H1 (cell line): ENCODE measurements around the gene MFNG. TPM values are rescaled to one million over a fixed set of nuclear protein-coding genes. Genes with fewer than 3 reads are reported as not detected.

Experiments
- CTCF ChIA-PET: fragments of 300-600 bp; sonication (Branson Sonifier 250); formaldehyde crosslinking; loops from one replicate; lab custom pipeline; 2021; ENCODE audit not compliant: partially characterized antibody; lab: Charles Lee
- POLR2A ChIA-PET: fragments of 300-600 bp; sonication (Branson Sonifier 250); formaldehyde crosslinking; loops from one replicate; lab custom pipeline; 2021; ENCODE audit warnings: inconsistent platforms; ENCODE audit not compliant: partially characterized antibody; lab: Charles Lee
- DNase-seq, 2 experiments: peaks; one replicate each; pipeline versions ENCODE4 v3.0.0 to v3.0.0-alpha.2; 2010 to 2022; ENCODE audit warnings: low spot score in 2 of 2, low read depth in 1 of 2, mixed read lengths in 1 of 2
- FAIRE-seq: peaks from 2 replicates; lab custom pipeline; 2011; peaks lifted over from hg19 to GRCh38; lab: Jason Lieb, UNC
- H2AFZ ChIP-seq: 2 replicates; pipeline ENCODE4 v1.8.1; 2012; ENCODE audit warnings: low read length, inconsistent platforms
- H2AK5ac ChIP-seq: 2 replicates; pipeline ENCODE4 v1.6.1; 2013; ENCODE audit warnings: low read depth, low read length
- H2BK120ac ChIP-seq: replicated peaks from 2 replicates; pipeline ENCODE3; 2013; ENCODE audit warnings: low read depth, low read length, inconsistent platforms
- H2BK12ac ChIP-seq: 2 replicates; pipeline ENCODE4 v1.6.1; 2013; ENCODE audit warnings: low read depth, low read length
- H2BK15ac ChIP-seq: 2 replicates; pipeline ENCODE4 v1.6.1; 2013; ENCODE audit warnings: low read length
- H2BK20ac ChIP-seq: 2 replicates; pipeline ENCODE4 v1.6.1; 2013; ENCODE audit warnings: low read length
- H2BK5ac ChIP-seq: 2 replicates; pipeline ENCODE4 v1.6.1; 2013; ENCODE audit warnings: low read depth, low read length
- H3K14ac ChIP-seq: 2 replicates; pipeline ENCODE4 v1.6.1; 2013; ENCODE audit warnings: inconsistent platforms; ENCODE audit not compliant: insufficient read length
- H3K18ac ChIP-seq: 2 replicates; pipeline ENCODE4 v1.6.1; 2013; ENCODE audit warnings: low read length; ENCODE audit errors: extremely low read depth
- H3K23ac ChIP-seq: 2 replicates; pipeline ENCODE4 v1.6.1; 2013; ENCODE audit warnings: inconsistent platforms; ENCODE audit not compliant: insufficient read length
- H3K23me2 ChIP-seq: 2 replicates; pipeline ENCODE4 v1.6.1; 2013; ENCODE audit warnings: low read depth, low read length
- H3K27ac ChIP-seq: 2 replicates; pipeline ENCODE4 v1.6.1; 2011; ENCODE audit warnings: low read depth, low read length, inconsistent platforms
- H3K27me3 ChIP-seq, 4 experiments: replicated peaks in 1 of 4; 1 replicate in 1 of 4; 2 replicates in 3 of 4; pipeline versions ENCODE4 v1.6.1 to v1.8.1; 2011 to 2013; ENCODE audit warnings: low read length in 3 of 4, mild to moderate bottlenecking in 3 of 4, inconsistent platforms in 2 of 4, mixed read lengths in 2 of 4, moderate library complexity in 1 of 4; ENCODE audit not compliant: control insufficient read depth in 3 of 4, insufficient read depth in 3 of 4; ENCODE audit errors: extremely low read depth in 1 of 4
- H3K36me3 ChIP-seq, 4 experiments: 2 replicates each; pipeline versions ENCODE4 v1.6.1 to v1.8.1; 2011 to 2013; ENCODE audit warnings: mild to moderate bottlenecking in 4 of 4, low read length in 3 of 4, moderate library complexity in 2 of 4, control low read depth in 1 of 4, inconsistent platforms in 1 of 4; ENCODE audit not compliant: insufficient read depth in 4 of 4, control insufficient read depth in 2 of 4
- H3K4ac ChIP-seq: replicated peaks from 2 replicates; pipeline ENCODE3; 2013; ENCODE audit warnings: low read length, low read depth, mixed read lengths, inconsistent platforms; ENCODE audit not compliant: insufficient read length
- H3K4me1 ChIP-seq, 4 experiments: replicated peaks in 1 of 4; 1 replicate in 1 of 4; 2 replicates in 3 of 4; pipeline versions ENCODE4 v1.6.1 to v1.8.1; 2011 to 2013; ENCODE audit warnings: low read length in 3 of 4, inconsistent platforms in 2 of 4, mixed read lengths in 1 of 4; ENCODE audit not compliant: insufficient read depth in 4 of 4, control insufficient read depth in 3 of 4
- H3K4me2 ChIP-seq, 2 experiments: 2 replicates each; pipeline versions ENCODE4 v1.6.1 to v1.8.1; 2011 to 2013; ENCODE audit warnings: low read depth in 2 of 2, low read length in 2 of 2, control low read depth in 1 of 2, inconsistent platforms in 1 of 2, mild to moderate bottlenecking in 1 of 2; ENCODE audit not compliant: insufficient read depth in 1 of 2
- H3K4me3 ChIP-seq, 4 experiments: fragments of 200-600, 300-600 bp in 1 of 4; sonication (generic), shearing (Covaris generic), sonication (Bioruptor Twin) in 1 of 4; 2 replicates each; pipeline versions ENCODE4 v1.5.1 to v1.8.1; 2011 to 2016; ENCODE audit warnings: low read length in 4 of 4, low read depth in 3 of 4, control low read depth in 2 of 4, inconsistent platforms in 2 of 4, mild to moderate bottlenecking in 2 of 4, mixed read lengths in 1 of 4, moderate library complexity in 1 of 4; ENCODE audit not compliant: insufficient read depth in 2 of 4; ENCODE audit errors: extremely low read depth in 1 of 4
- H3K56ac ChIP-seq: replicated peaks from 2 replicates; pipeline ENCODE3; 2013; ENCODE audit warnings: low read depth, mild to moderate bottlenecking, mixed read lengths, low read length, inconsistent platforms; ENCODE audit not compliant: insufficient read length
- H3K79me1 ChIP-seq: 2 replicates; pipeline ENCODE4 v1.6.1; 2013; ENCODE audit warnings: low read depth, low read length, control low read depth
- H3K79me2 ChIP-seq, 2 experiments: 2 replicates each; pipeline versions ENCODE4 v1.6.1 to v1.8.1; 2012 to 2013; ENCODE audit warnings: low read length in 2 of 2, mild to moderate bottlenecking in 2 of 2, inconsistent platforms in 1 of 2; ENCODE audit not compliant: insufficient read depth in 2 of 2, control insufficient read depth in 1 of 2
- H3K9ac ChIP-seq, 4 experiments: replicated peaks in 1 of 4; 1 replicate in 1 of 4; 2 replicates in 3 of 4; pipeline versions ENCODE4 v1.6.1 to v1.8.1; 2011 to 2013; ENCODE audit warnings: low read depth in 3 of 4, low read length in 3 of 4, control low read depth in 2 of 4, mild to moderate bottlenecking in 2 of 4, moderate library complexity in 2 of 4, inconsistent platforms in 1 of 4; ENCODE audit errors: extremely low read depth in 1 of 4
- H3K9me3 ChIP-seq, 2 experiments: 2 replicates each; pipeline versions ENCODE4 v1.6.1 to v1.8.1; 2012 to 2013; ENCODE audit warnings: mild to moderate bottlenecking in 2 of 2, moderate library complexity in 2 of 2, control low read depth in 1 of 2, inconsistent platforms in 1 of 2, low read depth in 1 of 2, low read length in 1 of 2, mixed read lengths in 1 of 2; ENCODE audit not compliant: insufficient read depth in 2 of 2
- H4K20me1 ChIP-seq, 2 experiments: replicated peaks in 1 of 2; 2 replicates each; pipeline versions ENCODE3 to v1.8.1; 2011 to 2013; ENCODE audit warnings: inconsistent platforms in 2 of 2, low read length in 2 of 2, mild to moderate bottlenecking in 1 of 2; ENCODE audit not compliant: insufficient read depth in 2 of 2, control insufficient read depth in 1 of 2
- H4K5ac ChIP-seq: 2 replicates; pipeline ENCODE4 v1.6.1; 2013; ENCODE audit warnings: low read length, low read depth, mixed read lengths, inconsistent platforms; ENCODE audit not compliant: insufficient read length
- H4K8ac ChIP-seq: 2 replicates; pipeline ENCODE4 v1.8.0; 2013; ENCODE audit warnings: mild to moderate bottlenecking, moderate library complexity, low read length, inconsistent platforms; ENCODE audit not compliant: insufficient read depth; ENCODE audit errors: extremely low read depth
- H4K91ac ChIP-seq: replicated peaks from 2 replicates; pipeline ENCODE3; 2013; ENCODE audit warnings: low read length, mixed read lengths, inconsistent platforms; ENCODE audit not compliant: insufficient read length
- ASH2L ChIP-seq: fragments of 200-600, 300-600 bp; sonication (generic); IDR thresholded peaks from one replicate; pipeline ENCODE4 v1.7.1; 2017; ENCODE audit warnings: low read length
- NANOG ChIP-seq: IDR thresholded peaks from 2 replicates; pipeline ENCODE4 v1.6.1; 2011; ENCODE audit warnings: low read length, low read depth, mild to moderate bottlenecking, inconsistent platforms; ENCODE audit not compliant: insufficient read depth, poor library complexity, severe bottlenecking
- TAF7 ChIP-seq: optimal IDR thresholded peaks from 2 replicates; pipeline ENCODE3; 2011; ENCODE audit warnings: low read depth, mild to moderate bottlenecking, inconsistent platforms, low read length, moderate library complexity, borderline replicate concordance
- TBP ChIP-seq: IDR thresholded peaks from 2 replicates; pipeline ENCODE4 v1.6.1; 2011; ENCODE audit warnings: low read depth, low read length, improper control_type of control experiment
- whole genome bisulfite sequencing, 2 experiments: shearing (Covaris generic) in 1 of 2; methylation state at CpG; one replicate each; pipeline versions ENCODE4 v1.1.6 to v1.1.7; 2013 to 2015; ENCODE audit warnings: low lambda C conversion rate in 2 of 2, mixed read lengths in 2 of 2, inconsistent platforms in 1 of 2, low coverage in 1 of 2, missing lambda C conversion rate in 1 of 2; ENCODE audit not compliant: insufficient replicate concordance in 2 of 2, insufficient coverage in 1 of 2, insufficient read length in 1 of 2; ENCODE audit errors: extremely low coverage in 1 of 2, missing lambda C conversion rate in 1 of 2; 5-methylcytosine and 5-hydroxymethylcytosine counted together
- polyA plus RNA-seq, 7 experiments: library from polyadenylated mRNA; depleted of rRNA in 3 of 7; stranded (reverse) in 5 of 7; unstranded in 2 of 7; fragments of >200 nt in 5 of 7; fragments of 200-250 nt in 2 of 7; gene quantifications; 1 replicate in 5 of 7; 2 replicates in 1 of 7; 4 replicates in 1 of 7; pipeline versions ENCODE4 v1.2.1 to v1.2.3, GENCODE V29; 2011 to 2013; ENCODE audit warnings: missing spikeins in 2 of 7, mixed read lengths in 2 of 7
- total RNA-seq: library from RNA; stranded (reverse); fragmentation: NEBNext Ultra II Directional; extraction: Animal tissue kit (Norgen Biotek cat#: 25700); gene quantifications from 2 replicates; pipeline ENCODE4 v1.2.1, GENCODE V29; 2021

Gene MFNG
- total and polyA plus RNA-seq, 2 of the 8 experiments (the other 6 are each of a cell fraction or from before 2014, with no cell fraction given): 1.7 to 5.5 TPM

DNA sequence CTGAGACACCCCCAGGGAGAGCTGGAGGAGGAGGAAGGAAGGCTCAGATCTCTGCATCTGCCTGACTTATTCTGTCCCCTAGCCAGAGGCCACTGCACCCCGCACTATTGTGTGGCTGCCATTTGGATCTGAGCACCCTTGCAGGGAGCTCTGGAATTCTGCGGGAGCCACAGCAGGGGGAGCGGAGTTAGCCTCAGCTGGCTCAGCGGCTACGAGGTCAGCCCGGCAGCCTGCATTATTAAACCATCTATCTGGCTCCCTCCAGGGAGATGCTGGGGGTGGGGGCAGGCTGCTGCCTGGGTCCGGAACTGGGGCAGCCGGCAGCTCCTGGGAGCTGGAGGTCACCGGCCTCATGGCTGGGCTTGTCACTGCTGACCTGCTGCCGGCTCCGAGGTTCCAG lies 52.4 kb downstream of the MFNG start:
- H3K36me3 ChIP-seq: no peaks in the 10 kb centered on the region
- no peak overlapping the region for H3K4ac ChIP-seq
- H3K79me1 ChIP-seq: no peaks in the 10 kb centered on the region
- H3K9ac ChIP-seq: no peak overlapping the region
- no peaks in the 10 kb centered on the region for H3K79me2 ChIP-seq
- H3K9me3 ChIP-seq: no peaks in the 10 kb centered on the region
- WGBS, 2 experiments: 76% methylated on average over 11 of the region's 11 CpGs; no CpG with 5 or more reads in 1 of the 2 experiments
- no peak overlapping the region; a peak in 1 of 4 replicates for H3K4me2 ChIP-seq
- CTCF ChIA-PET: interaction anchor here (0.7 to 2.0 kb wide), 7 partner anchors 8 to 166 kb away, joined by 3 to 15 read pairs (median 3); no protein-coding TSS in a partner anchor
- no peak overlapping the region for H2BK20ac ChIP-seq
- no peak for DNase-seq
- no peak overlapping the region for H2BK120ac ChIP-seq
- H3K23ac ChIP-seq: no peak overlapping the region
- TF ChIP-seq TBP (no peak), NANOG (no peak), ASH2L (no peak), TAF7 (no peak)
- POLR2A ChIA-PET: interaction anchor here (1.0 kb wide), 1 partner anchor 9 kb away, joined by 5 read pairs; no protein-coding TSS in a partner anchor
- no peak overlapping the region for H3K27ac ChIP-seq
- H4K5ac ChIP-seq: no peak overlapping the region
- no peak overlapping the region for H2AK5ac ChIP-seq
- no peak overlapping the region for H3K14ac ChIP-seq
- no peak overlapping the region for H2BK5ac ChIP-seq
- FAIRE-seq: no peak
- H3K23me2 ChIP-seq: no peaks in the 10 kb centered on the region
- H4K91ac ChIP-seq: no peak overlapping the region
- H3K4me1 ChIP-seq: peaks cover 0 to 7% (median 2%) of the 10 kb centered on the region in 4 experiments; a peak in 2 of 7 replicates
- H4K20me1 ChIP-seq: no peaks in the 10 kb centered on the region
- H3K56ac ChIP-seq: no peak overlapping the region
- H2BK15ac ChIP-seq: no peak overlapping the region; the same call in 1 of the 2 replicates
- H3K18ac ChIP-seq: no peak overlapping the region; the same call in 1 of the 2 replicates
- H3K4me3 ChIP-seq: no peak overlapping the region
- H2AFZ ChIP-seq: no peak overlapping the region
- no peak overlapping the region for H4K8ac ChIP-seq
- H3K27me3 ChIP-seq: peaks cover 1 to 2% (median 1%) of the 10 kb centered on the region in 4 experiments
- no peak overlapping the region for H2BK12ac ChIP-seq
